Muscle of arm (tissue), 12 donors: ENCODE data around the gene TBCE. TPM values are rescaled to one million over a fixed set of nuclear protein-coding genes. Genes with fewer than 3 reads are reported as not detected.
A peak's percentile ranks its signal among the peaks of the same experiment; 100 is the strongest.

Source experiments
- DNase-seq: peaks from one replicate; pipeline ENCODE4 v3.0.0-alpha.2; 2013
- polyA plus RNA-seq, 12 donors: library from polyadenylated mRNA; unstranded; fragments of 120-200 nt; gene quantifications; one replicate each; pipeline ENCODE4 v1.2.1, GENCODE V29; 2013; ENCODE audit not compliant: insufficient read length in 12 of 12

Gene TBCE
- polyA plus RNA-seq, 12 donors: 32.2 to 64.2 (median 56.0) TPM; not detected in 1

- no peak for DNase-seq
These were observed 37.0 kb downstream of the TBCE start for GRCh38 chr1:235404190-235404589.

GRCh38 chr1:235407419-235407818 is 40.2 kb downstream of the TBCE start:
- no peak for DNase-seq

GRCh38 chr1:235408503-235408960 is 41.3 kb downstream of the TBCE start:
- no peak for DNase-seq

- no peak for DNase-seq
These were observed 42.0 kb downstream of the TBCE start for GRCh38 chr1:235409042-235409820.

GRCh38 chr1:235410467-235410866 is 43.2 kb downstream of the TBCE start:
- DNase-seq: no peak

GRCh38 chr1:235411489-235412486 is 44.6 kb downstream of the TBCE start:
- DNase-seq: no peak

- DNase-seq: peak; percentile 38
These were observed 48.0 kb downstream of the TBCE start for GRCh38 chr1:235415008-235415904.

GRCh38 chr1:235416662-235417049 is 49.4 kb downstream of the TBCE start:
- no peak for DNase-seq

GRCh38 chr1:235417086-235417697 is 50.0 kb downstream of the TBCE start:
- peak; percentile 71 for DNase-seq

- DNase-seq: no peak
These were observed 54.5 kb downstream of the TBCE start for GRCh38 chr1:235421751-235422150.

GRCh38 chr1:235423214-235423652 is 56.0 kb downstream of the TBCE start:
- no peak for DNase-seq

- DNase-seq: no peak
These were observed 56.9 kb downstream of the TBCE start for GRCh38 chr1:235424092-235424491.

GRCh38 chr1:235425357-235425756 is 58.1 kb downstream of the TBCE start:
- DNase-seq: no peak

GRCh38 chr1:235426143-235426542 is 58.9 kb downstream of the TBCE start:
- DNase-seq: no peak

GRCh38 chr1:235426680-235427079 is 59.5 kb downstream of the TBCE start:
- no peak for DNase-seq

GRCh38 chr1:235427447-235427846 is 60.2 kb downstream of the TBCE start:
- DNase-seq: no peak

GRCh38 chr1:235429143-235429542 is 61.9 kb downstream of the TBCE start:
- no peak for DNase-seq

GRCh38 chr1:235430991-235431390 is 63.8 kb downstream of the TBCE start:
- DNase-seq: no peak

- no peak for DNase-seq
These were observed 66.8 kb downstream of the TBCE start for GRCh38 chr1:235434001-235434400.

- DNase-seq: no peak
These were observed 74.0 kb downstream of the TBCE start for GRCh38 chr1:235441159-235441685.
